PC-9 (cell line): Measurements from ENCODE around the gene SPEN. TPM values are rescaled to one million over a fixed set of nuclear protein-coding genes. Genes with fewer than 3 reads are reported as not detected.

Experiments used
- BruUV-seq: library from RNA; stranded (reverse); fragments of 400-500 nt; replicated peaks from 2 replicates; lab custom pipeline; 2021; lab: Mats Ljungman, UMichigan
- CTCF ChIA-PET: fragments of 300-600 bp; sonication (Branson Sonifier 250); formaldehyde crosslinking; loops from one replicate; lab custom pipeline; 2022; ENCODE audit warnings: antibody characterized with exemption; lab: Charles Lee
- POLR2A ChIA-PET: fragments of 300-600 bp; sonication (Branson Sonifier 250); formaldehyde crosslinking; loops from one replicate; lab custom pipeline; 2022; ENCODE audit warnings: antibody characterized with exemption; ENCODE audit not compliant: unreplicated experiment; lab: Charles Lee
- DNase-seq, 2 experiments: peaks; one replicate each; pipeline versions ENCODE4 v3.0.0 to v3.0.0-alpha.2; 2015 to 2022; ENCODE audit warnings: mixed read lengths in 1 of 2
- H2AFZ ChIP-seq: fragments of 200-600 bp; sonication (generic); 2 replicates; pipeline ENCODE4 v1.8.1; 2017; ENCODE audit warnings: antibody characterized with exemption
- H3F3A ChIP-seq: fragments of 200-600 bp; sonication (generic); 2 replicates; pipeline ENCODE4 v1.8.1; 2017; ENCODE audit warnings: antibody characterized with exemption, mild to moderate bottlenecking, low read depth; ENCODE audit not compliant: insufficient read depth
- H3K27ac ChIP-seq: fragments of 200-600 bp; sonication (generic); 2 replicates; pipeline ENCODE4 v1.6.1; 2016; ENCODE audit warnings: mixed run types
- H3K27me3 ChIP-seq: fragments of 200-600 bp; sonication (generic); 2 replicates; pipeline ENCODE4 v1.6.1; 2016; ENCODE audit warnings: low read depth, mixed run types; ENCODE audit not compliant: insufficient read depth
- H3K36me3 ChIP-seq: fragments of 200-600 bp; sonication (generic); 2 replicates; pipeline ENCODE4 v1.6.1; 2016; ENCODE audit warnings: low read depth, mixed run types
- H3K4me1 ChIP-seq: fragments of 200-600 bp; sonication (generic); replicated peaks from 2 replicates; pipeline ENCODE4 v1.6.1; 2016; ENCODE audit warnings: mixed run types; ENCODE audit not compliant: insufficient read depth
- H3K4me2 ChIP-seq: fragments of 200-600 bp; sonication (generic); 2 replicates; pipeline ENCODE4 v1.6.1; 2017; ENCODE audit warnings: mixed run types
- H3K4me3 ChIP-seq: fragments of 200-600 bp; sonication (generic); 2 replicates; pipeline ENCODE4 v1.6.1; 2016; ENCODE audit warnings: mixed run types
- H3K79me2 ChIP-seq: fragments of 200-600 bp; sonication (generic); 2 replicates; pipeline ENCODE4 v1.6.1; 2017; ENCODE audit warnings: low read depth, mixed run types
- H3K9me2 ChIP-seq: fragments of 200-600 bp; sonication (generic); 2 replicates; pipeline ENCODE4 v1.8.1; 2017; ENCODE audit warnings: mild to moderate bottlenecking; ENCODE audit not compliant: insufficient read depth
- H3K9me3 ChIP-seq: fragments of 200-600 bp; sonication (generic); 2 replicates; pipeline ENCODE4 v1.8.1; 2016; ENCODE audit warnings: low read depth; ENCODE audit not compliant: insufficient read depth
- H4K20me1 ChIP-seq: fragments of 200-600 bp; sonication (generic); 2 replicates; pipeline ENCODE4 v1.8.1; 2017; ENCODE audit not compliant: insufficient read depth
- EZH2 ChIP-seq: fragments of 200-600 bp; sonication (generic); IDR thresholded peaks from 2 replicates; pipeline ENCODE4 v1.8.0; 2017; ENCODE audit warnings: antibody characterized with exemption, low read depth
- intact Hi-C: fragments of 100-400 bp; cut with micrococcal nuclease; formaldehyde crosslinking; loops from one replicate; pipeline ENCODE4 v1.10.0; 2022; ENCODE audit not compliant: unreplicated experiment
- total RNA-seq: library from RNA; stranded (reverse); gene quantifications from 2 replicates; pipeline ENCODE4 v1.2.3, GENCODE V29; 2021
- TF ChIP-seq, protein P1 (sequence below): fragments of 200-600 bp; sonication (generic); conservative IDR thresholded peaks from 2 replicates; pipeline ENCODE4 v1.6.1; 2017; ENCODE audit warnings: mixed run types, antibody characterized with exemption, mild to moderate bottlenecking, moderate library complexity

SPEN gene
- total RNA-seq, 1 experiment from 2014 or later = 46.8 TPM

DNA sequence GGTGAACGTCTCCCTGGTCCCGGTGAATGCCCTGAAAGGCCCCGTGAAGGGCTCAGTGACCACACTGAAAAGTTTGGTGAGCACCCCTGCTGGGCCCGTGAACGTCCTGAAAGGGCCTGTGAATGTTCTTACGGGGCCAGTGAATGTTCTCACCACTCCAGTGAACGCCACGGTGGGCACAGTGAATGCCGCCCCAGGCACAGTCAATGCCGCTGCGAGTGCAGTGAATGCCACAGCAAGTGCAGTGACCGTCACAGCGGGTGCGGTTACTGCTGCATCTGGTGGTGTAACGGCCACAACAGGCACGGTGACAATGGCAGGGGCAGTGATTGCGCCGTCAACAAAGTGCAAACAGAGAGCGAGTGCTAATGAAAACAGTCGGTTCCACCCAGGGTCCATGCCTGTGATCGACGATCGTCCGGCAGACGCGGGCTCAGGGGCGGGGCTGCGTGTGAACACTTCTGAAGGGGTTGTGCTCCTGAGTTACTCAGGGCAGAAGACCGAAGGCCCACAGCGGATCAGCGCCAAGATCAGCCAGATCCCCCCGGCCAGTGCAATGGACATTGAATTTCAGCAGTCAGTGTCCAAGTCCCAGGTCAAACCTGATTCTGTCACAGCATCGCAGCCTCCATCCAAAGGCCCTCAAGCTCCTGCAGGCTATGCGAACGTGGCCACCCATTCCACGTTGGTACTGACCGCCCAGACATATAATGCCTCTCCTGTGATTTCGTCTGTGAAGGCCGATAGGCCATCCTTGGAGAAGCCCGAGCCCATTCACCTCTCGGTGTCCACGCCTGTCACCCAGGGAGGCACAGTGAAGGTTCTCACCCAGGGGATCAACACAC, 86.9 kb downstream of the SPEN start:
- TF ChIP-seq, protein P1, sequence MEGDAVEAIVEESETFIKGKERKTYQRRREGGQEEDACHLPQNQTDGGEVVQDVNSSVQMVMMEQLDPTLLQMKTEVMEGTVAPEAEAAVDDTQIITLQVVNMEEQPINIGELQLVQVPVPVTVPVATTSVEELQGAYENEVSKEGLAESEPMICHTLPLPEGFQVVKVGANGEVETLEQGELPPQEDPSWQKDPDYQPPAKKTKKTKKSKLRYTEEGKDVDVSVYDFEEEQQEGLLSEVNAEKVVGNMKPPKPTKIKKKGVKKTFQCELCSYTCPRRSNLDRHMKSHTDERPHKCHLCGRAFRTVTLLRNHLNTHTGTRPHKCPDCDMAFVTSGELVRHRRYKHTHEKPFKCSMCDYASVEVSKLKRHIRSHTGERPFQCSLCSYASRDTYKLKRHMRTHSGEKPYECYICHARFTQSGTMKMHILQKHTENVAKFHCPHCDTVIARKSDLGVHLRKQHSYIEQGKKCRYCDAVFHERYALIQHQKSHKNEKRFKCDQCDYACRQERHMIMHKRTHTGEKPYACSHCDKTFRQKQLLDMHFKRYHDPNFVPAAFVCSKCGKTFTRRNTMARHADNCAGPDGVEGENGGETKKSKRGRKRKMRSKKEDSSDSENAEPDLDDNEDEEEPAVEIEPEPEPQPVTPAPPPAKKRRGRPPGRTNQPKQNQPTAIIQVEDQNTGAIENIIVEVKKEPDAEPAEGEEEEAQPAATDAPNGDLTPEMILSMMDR = no peak
- no peak for TF ChIP-seq EZH2
- no peaks in the 10 kb centered on the region for H3K9me2 ChIP-seq
- H4K20me1 ChIP-seq = no peaks in the 10 kb centered on the region
- no peaks in the 10 kb centered on the region for H3K9me3 ChIP-seq
- ChIA-PET CTCF (interaction anchor here (0.6 kb wide), 1 partner anchor 113 kb away, joined by 4 read pairs; no protein-coding TSS in a partner anchor), POLR2A (no interaction called here)
- no peak for DNase-seq
- no peak overlapping the region for H3K27ac ChIP-seq
- H3K4me3 ChIP-seq = no peak overlapping the region
- H3K4me1 ChIP-seq = no peaks in the 10 kb centered on the region
- BruUV-seq = no TSS peak
- H3K79me2 ChIP-seq = no peaks in the 10 kb centered on the region
- H3K27me3 ChIP-seq = no peaks in the 10 kb centered on the region
- no peak overlapping the region for H3K4me2 ChIP-seq
- no peaks in the 10 kb centered on the region for H3K36me3 ChIP-seq
- intact Hi-C loops = no loop called here
- peaks cover 2% of the 10 kb centered on the region for H3F3A ChIP-seq
- H2AFZ ChIP-seq = no peak overlapping the region

DNA sequence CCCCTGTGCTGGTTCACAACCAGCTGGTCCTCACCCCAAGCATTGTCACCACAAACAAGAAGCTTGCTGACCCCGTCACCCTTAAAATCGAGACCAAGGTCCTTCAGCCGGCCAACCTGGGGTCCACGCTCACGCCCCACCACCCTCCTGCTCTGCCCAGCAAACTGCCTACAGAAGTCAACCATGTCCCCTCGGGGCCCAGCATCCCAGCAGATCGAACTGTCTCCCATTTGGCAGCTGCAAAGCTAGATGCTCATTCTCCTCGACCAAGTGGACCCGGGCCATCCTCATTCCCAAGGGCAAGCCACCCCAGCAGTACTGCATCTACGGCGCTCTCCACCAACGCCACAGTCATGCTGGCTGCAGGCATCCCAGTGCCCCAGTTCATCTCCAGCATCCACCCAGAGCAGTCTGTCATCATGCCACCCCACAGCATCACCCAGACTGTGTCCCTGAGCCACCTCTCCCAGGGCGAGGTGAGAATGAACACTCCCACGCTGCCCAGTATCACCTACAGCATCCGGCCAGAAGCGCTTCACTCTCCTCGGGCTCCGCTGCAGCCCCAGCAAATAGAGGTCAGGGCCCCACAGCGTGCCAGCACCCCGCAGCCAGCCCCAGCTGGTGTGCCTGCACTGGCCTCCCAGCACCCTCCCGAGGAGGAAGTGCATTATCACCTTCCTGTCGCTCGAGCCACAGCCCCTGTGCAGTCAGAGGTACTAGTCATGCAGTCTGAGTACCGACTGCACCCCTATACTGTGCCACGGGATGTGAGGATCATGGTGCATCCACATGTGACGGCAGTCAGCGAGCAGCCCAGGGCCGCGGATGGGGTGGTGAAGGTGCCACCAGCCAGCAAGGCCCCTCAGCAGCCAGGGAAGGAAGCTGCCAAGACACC, 87.8 kb downstream of the SPEN start:
- DNase-seq = no peak
- no peaks in the 10 kb centered on the region for H3K79me2 ChIP-seq
- H3K9me3 ChIP-seq = no peaks in the 10 kb centered on the region
- TF ChIP-seq, protein P1 = no peak
- TF ChIP-seq EZH2 = no peak
- no peak overlapping the region for H3K4me3 ChIP-seq
- H2AFZ ChIP-seq = no peak overlapping the region
- no TSS peak for BruUV-seq
- H3K27ac ChIP-seq = no peak overlapping the region
- no peaks in the 10 kb centered on the region for H3K9me2 ChIP-seq
- no peak overlapping the region for H3K4me2 ChIP-seq
- intact Hi-C loops = no loop called here
- no peaks in the 10 kb centered on the region for H3K4me1 ChIP-seq
- peaks cover 5% of the 10 kb centered on the region for H3F3A ChIP-seq
- no peaks in the 10 kb centered on the region for H3K36me3 ChIP-seq
- no peaks in the 10 kb centered on the region for H4K20me1 ChIP-seq
- CTCF ChIA-PET = no interaction called here
- no peaks in the 10 kb centered on the region for H3K27me3 ChIP-seq
- POLR2A ChIA-PET = no interaction called here

DNA sequence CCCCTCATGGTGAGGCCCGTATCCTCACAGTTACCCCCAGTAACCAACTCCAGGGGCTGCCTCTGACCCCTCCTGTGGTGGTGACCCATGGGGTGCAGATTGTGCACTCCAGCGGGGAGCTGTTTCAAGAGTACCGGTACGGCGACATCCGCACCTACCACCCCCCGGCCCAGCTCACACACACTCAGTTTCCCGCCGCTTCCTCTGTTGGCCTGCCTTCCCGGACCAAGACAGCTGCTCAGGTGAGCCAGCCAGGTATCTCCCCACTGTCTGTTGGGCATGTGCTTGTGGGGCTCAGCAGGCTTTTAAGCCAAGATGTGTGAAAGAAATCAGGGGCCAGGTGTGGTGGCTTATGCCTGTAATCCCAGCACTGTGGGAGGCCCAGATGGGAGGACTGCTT, 88.5 kb downstream of the SPEN start:
- Histone ChIP-seq H4K20me1 (no peaks in the 10 kb centered on the region), H2AFZ (no peak overlapping the region), H3F3A (peaks cover 5% of the 10 kb centered on the region), H3K4me2 (no peak overlapping the region), H3K36me3 (no peaks in the 10 kb centered on the region), H3K27ac (no peak overlapping the region), H3K4me3 (no peak overlapping the region), H3K27me3 (no peaks in the 10 kb centered on the region), H3K79me2 (no peaks in the 10 kb centered on the region), H3K9me3 (no peaks in the 10 kb centered on the region), H3K4me1 (no peaks in the 10 kb centered on the region), H3K9me2 (no peaks in the 10 kb centered on the region)
- ChIA-PET CTCF (no interaction called here), POLR2A (no interaction called here)
- intact Hi-C loops = no loop called here
- BruUV-seq = no TSS peak
- TF ChIP-seq EZH2 = no peak
- TF ChIP-seq, protein P1 = no peak
- no peak for DNase-seq
